ENCODE results near the gene FAM193A.

The FAM193A gene

GRCh38 chr4:2646396-2647149 lies 110.1 kb downstream of the FAM193A start:
- Histone ChIP-seq H3K27me3 (ENCODE audit: control insufficient read depth in 1 of 2, insufficient read depth in 2 of 2, low read length in 2 of 2) (no peaks in the 10 kb centered on the region), H3K36me3 (ENCODE audit: control insufficient read depth in 1 of 2, insufficient read depth in 2 of 2, low read length in 2 of 2) (peaks cover 27 to 70% of the 10 kb centered on the region in 2 donors), H3K4me1 (ENCODE audit: control insufficient read depth in 1 of 2, insufficient read depth in 2 of 2, low read length in 2 of 2) (no peaks in the 10 kb centered on the region), H3K4me3 (ENCODE audit: low read depth in 1 of 2, low read length in 2 of 2) (no peak overlapping the region), H3K27ac (ENCODE audit: low read depth, low read length) (no peak overlapping the region), H3K9ac (ENCODE audit: low read depth in 1 of 2, low read length in 2 of 2) (no peak overlapping the region), H3K9me3 (ENCODE audit: control insufficient read depth in 1 of 2, low read length in 2 of 2) (no peaks in the 10 kb centered on the region)

- Histone ChIP-seq H3K9me3 (ENCODE audit: control insufficient read depth in 1 of 2, low read length in 2 of 2) (no peaks in the 10 kb centered on the region), H3K27ac (ENCODE audit: low read depth, low read length) (no peak overlapping the region), H3K27me3 (ENCODE audit: control insufficient read depth in 1 of 2, insufficient read depth in 2 of 2, low read length in 2 of 2) (no peaks in the 10 kb centered on the region), H3K4me3 (ENCODE audit: low read depth in 1 of 2, low read length in 2 of 2) (no peak overlapping the region), H3K4me1 (ENCODE audit: control insufficient read depth in 1 of 2, insufficient read depth in 2 of 2, low read length in 2 of 2) (no peaks in the 10 kb centered on the region), H3K36me3 (ENCODE audit: control insufficient read depth in 1 of 2, insufficient read depth in 2 of 2, low read length in 2 of 2) (peaks cover 27 to 70% of the 10 kb centered on the region in 2 donors), H3K9ac (ENCODE audit: low read depth in 1 of 2, low read length in 2 of 2) (no peak overlapping the region)
These were observed 111.1 kb downstream of the FAM193A start for GRCh38 chr4:2647403-2648158.

GRCh38 chr4:2648159-2648814 lies 111.8 kb downstream of the FAM193A start:
- peaks cover 24 to 67% of the 10 kb centered on the region in 2 donors for H3K36me3 ChIP-seq (ENCODE audit: control insufficient read depth in 1 of 2, insufficient read depth in 2 of 2, low read length in 2 of 2)
- H3K9me3 ChIP-seq (ENCODE audit: control insufficient read depth in 1 of 2, low read length in 2 of 2) = no peaks in the 10 kb centered on the region
- H3K4me1 ChIP-seq (ENCODE audit: control insufficient read depth in 1 of 2, insufficient read depth in 2 of 2, low read length in 2 of 2) = no peaks in the 10 kb centered on the region
- no peak overlapping the region for H3K27ac ChIP-seq (ENCODE audit: low read depth, low read length)
- no peaks in the 10 kb centered on the region for H3K27me3 ChIP-seq (ENCODE audit: control insufficient read depth in 1 of 2, insufficient read depth in 2 of 2, low read length in 2 of 2)
- no peak overlapping the region for H3K4me3 ChIP-seq (ENCODE audit: low read depth in 1 of 2, low read length in 2 of 2)
- no peak overlapping the region for H3K9ac ChIP-seq (ENCODE audit: low read depth in 1 of 2, low read length in 2 of 2)

- Histone ChIP-seq H3K27me3 (ENCODE audit: control insufficient read depth in 1 of 2, insufficient read depth in 2 of 2, low read length in 2 of 2) (no peaks in the 10 kb centered on the region), H3K9me3 (ENCODE audit: control insufficient read depth in 1 of 2, low read length in 2 of 2) (no peaks in the 10 kb centered on the region), H3K4me1 (ENCODE audit: control insufficient read depth in 1 of 2, insufficient read depth in 2 of 2, low read length in 2 of 2) (no peaks in the 10 kb centered on the region), H3K9ac (ENCODE audit: low read depth in 1 of 2, low read length in 2 of 2) (no peak overlapping the region), H3K4me3 (ENCODE audit: low read depth in 1 of 2, low read length in 2 of 2) (no peak overlapping the region), H3K27ac (ENCODE audit: low read depth, low read length) (no peak overlapping the region), H3K36me3 (ENCODE audit: control insufficient read depth in 1 of 2, insufficient read depth in 2 of 2, low read length in 2 of 2) (peaks cover 18 to 56% of the 10 kb centered on the region in 2 donors)
These were observed 113.2 kb downstream of the FAM193A start for GRCh38 chr4:2649604-2650114.

DNA sequence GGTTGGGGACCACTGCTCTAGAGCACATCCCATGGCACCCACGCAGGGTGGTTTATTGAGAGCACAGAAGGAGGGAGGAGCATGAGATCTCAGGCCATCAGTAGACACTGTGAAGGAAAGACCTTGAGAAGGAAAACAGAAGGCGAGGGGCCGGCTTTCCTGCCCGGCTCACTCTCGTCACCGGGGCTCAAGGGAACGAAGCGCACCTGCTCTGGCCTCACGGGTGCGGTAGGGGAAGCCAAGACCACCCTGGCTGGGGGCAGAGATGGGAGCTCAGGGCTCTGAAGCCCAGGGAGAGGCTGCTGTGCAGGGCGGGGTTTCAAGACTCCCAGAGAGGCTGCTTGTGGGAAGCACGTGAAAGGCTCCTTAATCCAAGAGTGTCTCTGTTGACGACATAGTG lies 113.8 kb downstream of the FAM193A start:
- Histone ChIP-seq H3K9ac (ENCODE audit: low read depth in 1 of 2, low read length in 2 of 2) (no peak overlapping the region), H3K4me3 (ENCODE audit: low read depth in 1 of 2, low read length in 2 of 2) (no peak overlapping the region), H3K9me3 (ENCODE audit: control insufficient read depth in 1 of 2, low read length in 2 of 2) (no peaks in the 10 kb centered on the region), H3K36me3 (ENCODE audit: control insufficient read depth in 1 of 2, insufficient read depth in 2 of 2, low read length in 2 of 2) (peaks cover 18 to 57% of the 10 kb centered on the region in 2 donors), H3K4me1 (ENCODE audit: control insufficient read depth in 1 of 2, insufficient read depth in 2 of 2, low read length in 2 of 2) (no peaks in the 10 kb centered on the region), H3K27ac (ENCODE audit: low read depth, low read length) (no peak overlapping the region), H3K27me3 (ENCODE audit: control insufficient read depth in 1 of 2, insufficient read depth in 2 of 2, low read length in 2 of 2) (no peaks in the 10 kb centered on the region)

GRCh38 chr4:2651546-2651945 lies 115.1 kb downstream of the FAM193A start:
- H3K36me3 ChIP-seq (ENCODE audit: control insufficient read depth in 1 of 2, insufficient read depth in 2 of 2, low read length in 2 of 2) = peaks cover 20 to 59% of the 10 kb centered on the region in 2 donors
- no peaks in the 10 kb centered on the region for H3K9me3 ChIP-seq (ENCODE audit: control insufficient read depth in 1 of 2, low read length in 2 of 2)
- no peak overlapping the region for H3K9ac ChIP-seq (ENCODE audit: low read depth in 1 of 2, low read length in 2 of 2)

GRCh38 chr4:2651998-2652397 lies 115.6 kb downstream of the FAM193A start:
- Histone ChIP-seq H3K4me3 (ENCODE audit: low read depth in 1 of 2, low read length in 2 of 2) (no peak overlapping the region), H3K9ac (ENCODE audit: low read depth in 1 of 2, low read length in 2 of 2) (no peak overlapping the region), H3K9me3 (ENCODE audit: control insufficient read depth in 1 of 2, low read length in 2 of 2) (no peaks in the 10 kb centered on the region), H3K27me3 (ENCODE audit: control insufficient read depth in 1 of 2, insufficient read depth in 2 of 2, low read length in 2 of 2) (no peaks in the 10 kb centered on the region), H3K4me1 (ENCODE audit: control insufficient read depth in 1 of 2, insufficient read depth in 2 of 2, low read length in 2 of 2) (no peaks in the 10 kb centered on the region), H3K36me3 (ENCODE audit: control insufficient read depth in 1 of 2, insufficient read depth in 2 of 2, low read length in 2 of 2) (peaks cover 16 to 54% of the 10 kb centered on the region in 2 donors), H3K27ac (ENCODE audit: low read depth, low read length) (no peak overlapping the region)

More at GRCh38 chr4:2651546-2651945, 115.1 kb downstream of the FAM193A start:
- H3K4me3 ChIP-seq (ENCODE audit: low read depth in 1 of 2, low read length in 2 of 2) = no peak overlapping the region
- H3K4me1 ChIP-seq (ENCODE audit: control insufficient read depth in 1 of 2, insufficient read depth in 2 of 2, low read length in 2 of 2) = no peaks in the 10 kb centered on the region
- no peaks in the 10 kb centered on the region for H3K27me3 ChIP-seq (ENCODE audit: control insufficient read depth in 1 of 2, insufficient read depth in 2 of 2, low read length in 2 of 2)
- H3K27ac ChIP-seq (ENCODE audit: low read depth, low read length) = no peak overlapping the region

DNA sequence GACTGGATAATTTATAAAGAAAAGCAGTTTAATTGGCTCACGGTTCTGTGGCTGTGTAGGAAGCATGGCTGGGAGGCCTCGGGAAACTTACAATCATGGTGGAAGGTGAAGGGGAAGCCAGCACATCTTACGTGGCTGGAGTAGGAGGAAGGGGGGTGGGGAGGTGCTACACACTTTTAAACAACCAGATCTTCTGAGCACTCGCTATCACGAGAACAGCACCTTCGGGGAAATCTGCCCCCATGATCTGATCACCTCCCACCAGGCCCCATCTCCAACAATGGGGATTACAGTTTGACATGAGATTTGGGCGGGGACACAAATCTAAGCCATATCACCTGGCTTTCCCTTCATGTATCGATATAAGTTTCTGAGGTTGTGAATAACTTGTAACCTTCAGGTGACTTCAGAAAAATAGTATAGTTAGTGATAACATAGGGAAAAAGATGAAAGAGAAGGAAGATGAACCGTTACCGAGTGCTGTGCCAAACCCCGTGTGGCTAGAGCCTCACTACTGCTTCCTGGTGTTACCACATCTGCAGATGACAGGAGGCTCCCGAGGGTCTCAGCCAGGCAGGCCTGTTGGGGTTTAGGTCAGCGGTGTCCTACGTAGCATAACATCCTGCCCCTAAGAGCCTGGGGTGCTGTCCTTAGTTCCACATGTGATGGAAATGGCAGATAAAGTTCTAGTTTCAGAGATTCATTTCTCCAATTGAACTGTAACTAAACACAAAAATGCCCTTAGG lies 116.1 kb downstream of the FAM193A start:
- peaks cover 16 to 53% of the 10 kb centered on the region in 2 donors for H3K36me3 ChIP-seq (ENCODE audit: control insufficient read depth in 1 of 2, insufficient read depth in 2 of 2, low read length in 2 of 2)
- no peak overlapping the region for H3K27ac ChIP-seq (ENCODE audit: low read depth, low read length)
- H3K4me3 ChIP-seq (ENCODE audit: low read depth in 1 of 2, low read length in 2 of 2) = no peak overlapping the region
- no peaks in the 10 kb centered on the region for H3K9me3 ChIP-seq (ENCODE audit: control insufficient read depth in 1 of 2, low read length in 2 of 2)
- no peak overlapping the region for H3K9ac ChIP-seq (ENCODE audit: low read depth in 1 of 2, low read length in 2 of 2)
- no peaks in the 10 kb centered on the region for H3K27me3 ChIP-seq (ENCODE audit: control insufficient read depth in 1 of 2, insufficient read depth in 2 of 2, low read length in 2 of 2)
- H3K4me1 ChIP-seq (ENCODE audit: control insufficient read depth in 1 of 2, insufficient read depth in 2 of 2, low read length in 2 of 2) = no peaks in the 10 kb centered on the region

DNA sequence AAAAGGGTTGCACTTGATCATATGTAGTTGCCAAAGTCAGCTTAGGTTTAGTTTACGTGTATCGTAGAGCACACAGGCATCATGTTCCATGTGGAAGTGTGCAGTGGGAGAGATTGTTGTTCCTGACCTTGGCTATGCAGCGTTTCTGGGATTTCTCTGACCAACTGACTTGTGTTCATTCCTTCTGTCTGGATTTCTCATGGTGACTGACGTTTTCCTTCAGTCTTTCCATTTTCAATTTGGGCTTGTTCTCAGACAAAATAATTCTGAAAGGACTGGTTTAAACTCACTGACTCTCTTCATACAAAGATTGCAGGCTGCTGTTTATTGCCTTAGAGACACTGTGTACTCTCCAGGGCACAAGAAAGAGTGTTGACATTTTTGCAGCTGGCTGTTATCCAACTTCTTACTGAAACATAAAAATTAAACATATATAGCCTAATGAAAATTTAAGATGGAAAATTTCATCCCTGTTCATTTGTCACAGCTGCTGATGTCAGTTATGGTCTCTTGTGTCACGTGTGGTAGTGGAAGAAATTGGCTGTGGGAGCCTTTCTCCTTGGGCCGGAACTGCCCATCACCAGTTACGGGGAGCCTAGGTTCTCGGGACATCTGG lies 124.3 kb downstream of the FAM193A start:
- H3K27ac ChIP-seq (ENCODE audit: low read depth, low read length) = no peak overlapping the region
- H3K4me3 ChIP-seq (ENCODE audit: low read depth in 1 of 2, low read length in 2 of 2) = no peak overlapping the region
- H3K27me3 ChIP-seq (ENCODE audit: control insufficient read depth in 1 of 2, insufficient read depth in 2 of 2, low read length in 2 of 2) = no peaks in the 10 kb centered on the region
- no peaks in the 10 kb centered on the region for H3K4me1 ChIP-seq (ENCODE audit: control insufficient read depth in 1 of 2, insufficient read depth in 2 of 2, low read length in 2 of 2)
- no peak overlapping the region for H3K9ac ChIP-seq (ENCODE audit: low read depth in 1 of 2, low read length in 2 of 2)
- H3K9me3 ChIP-seq (ENCODE audit: control insufficient read depth in 1 of 2, low read length in 2 of 2) = no peaks in the 10 kb centered on the region
- H3K36me3 ChIP-seq (ENCODE audit: control insufficient read depth in 1 of 2, insufficient read depth in 2 of 2, low read length in 2 of 2) = peaks cover 35 to 52% of the 10 kb centered on the region in 2 donors
